ENCODE results near the gene DLX5. TPM values are rescaled to one million over a fixed set of nuclear protein-coding genes. Genes with fewer than 3 reads are reported as not detected.

DLX5 gene
- total and polyA plus RNA-seq, 2 of the 4 experiments (the other 2 are of a cell fraction): not detected

DNA sequence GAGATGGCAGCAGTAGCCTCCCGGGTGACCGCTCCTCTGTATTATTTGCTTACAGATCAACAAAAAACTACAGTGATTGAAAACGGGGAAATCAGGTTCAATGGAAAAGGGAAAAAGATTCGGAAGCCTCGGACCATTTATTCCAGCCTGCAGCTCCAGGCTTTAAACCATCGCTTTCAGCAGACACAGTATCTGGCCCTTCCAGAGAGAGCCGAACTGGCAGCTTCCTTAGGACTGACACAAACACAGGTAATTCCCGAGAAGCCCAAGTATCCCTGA lies 17.1 kb downstream of the DLX5 start:
- 21% methylated on average over 3 of the region's 8 CpGs; no CpG with 5 or more reads in 1 of the 2 experiments for WGBS, 2 experiments (ENCODE audit: extremely low coverage in 2 of 2, insufficient read length in 1 of 2)
- ATAC-seq (ENCODE audit: low read depth): no peak
- Histone ChIP-seq H4K91ac (ENCODE audit: insufficient read depth, low read depth, low read length) (no peak overlapping the region), H3K56ac (ENCODE audit: extremely low read depth, insufficient read depth, low read length) (no peak overlapping the region), H3K36me3 (ENCODE audit: control insufficient read depth, insufficient read depth, low read length) (no peaks in the 10 kb centered on the region), H4K20me1 (ENCODE audit: insufficient read depth, low read length) (no peaks in the 10 kb centered on the region), H3K79me1 (ENCODE audit: low read depth in 1 of 2, low read length in 2 of 2) (no peaks in the 10 kb centered on the region), H3K14ac (replicated peaks; ENCODE audit: low read depth, low read length) (no peak overlapping the region), H3K9me3 (ENCODE audit: control insufficient read depth, insufficient read depth, low read length) (peaks cover 3% of the 10 kb centered on the region; the same call in 1 of the 2 replicates), H3K27ac (ENCODE audit: insufficient read depth, low read length) (no peak overlapping the region), H2BK15ac (ENCODE audit: low read depth, low read length) (no peak overlapping the region), H3K27me3 (ENCODE audit: control insufficient read depth, insufficient read depth, low read length) (peaks cover 69% of the 10 kb centered on the region), H3K4me1 (ENCODE audit: control insufficient read depth, insufficient read depth, low read length) (no peaks in the 10 kb centered on the region), H2AK9ac (replicated peaks; ENCODE audit: low read depth, low read length, poor library complexity) (no peak overlapping the region), H3K18ac (ENCODE audit: low read depth, low read length) (no peak overlapping the region), H2AFZ (replicated peaks; ENCODE audit: low read length, poor library complexity) (no peak overlapping the region), H2BK5ac (ENCODE audit: low read depth, low read length, poor library complexity, severe bottlenecking) (no peak overlapping the region), H3K4me2 (ENCODE audit: low read depth, low read length) (no peak overlapping the region), H3K4ac (ENCODE audit: low read depth, low read length) (no peak overlapping the region), H4K8ac (ENCODE audit: low read depth in 2 of 2, low read length in 2 of 2) (no peak overlapping the region), H3K4me3 (ENCODE audit: insufficient read depth, low read depth, low read length) (no peak overlapping the region), H3K9ac (ENCODE audit: low read depth, low read length) (no peak overlapping the region), H3K23ac (ENCODE audit: low read depth, low read length) (no peak overlapping the region), H2BK20ac (ENCODE audit: low read depth, low read length) (no peak overlapping the region), H4K5ac (ENCODE audit: low read depth, low read length) (no peak overlapping the region), H2BK120ac (ENCODE audit: low read depth, low read length) (no peak overlapping the region), H3K9me1 (ENCODE audit: insufficient read depth, low read length) (no peaks in the 10 kb centered on the region), H2AK5ac (ENCODE audit: low read depth, low read length) (no peak overlapping the region)
- no TSS peak for BruUV-seq (replicated peaks)
- no peak for DNase-seq
- in situ Hi-C loops (cut with MboI; ENCODE audit: low sequenced_read_pairs): no loop called here
- dilution Hi-C loops (cut with HindIII; ENCODE audit: low sequenced_read_pairs, unreplicated experiment): no loop called here
- CTCF ChIA-PET: no interaction called here
- intact Hi-C loops (cut with micrococcal nuclease): no loop called here
- TF ChIP-seq POLR2A (IDR thresholded peaks at IDR 0.05; ENCODE audit: low read depth, low read length) (no peak), NFE2L2 (IDR thresholded peaks at IDR 0.05; ENCODE audit: low read depth, low read length) (no peak), BHLHE40 (IDR thresholded peaks at IDR 0.05; ENCODE audit: low read depth, low read length) (no peak), MAZ (IDR thresholded peaks at IDR 0.05; ENCODE audit: borderline replicate concordance, low read depth, low read length) (no peak), FOS (IDR thresholded peaks at IDR 0.05; ENCODE audit: low read depth, low read length) (no peak), RFX5 (IDR thresholded peaks at IDR 0.05; ENCODE audit: low read depth, low read length) (no peak), CHD1 (IDR thresholded peaks at IDR 0.05; ENCODE audit: low read depth, low read length) (no peak), RAD21 (IDR thresholded peaks at IDR 0.05; ENCODE audit: low read length) (no peak), CTCF (conservative IDR thresholded peaks at IDR 0.05; ENCODE audit: low read depth, low read length) (no peak), ELK1 (IDR thresholded peaks at IDR 0.05; ENCODE audit: borderline replicate concordance, low read depth, low read length) (no peak), MXI1 (IDR thresholded peaks at IDR 0.05; ENCODE audit: borderline replicate concordance, low read depth, low read length) (no peak), RCOR1 (IDR thresholded peaks at IDR 0.05; ENCODE audit: insufficient replicate concordance, low read length) (no peak), SMC3 (IDR thresholded peaks at IDR 0.05; ENCODE audit: low read depth, low read length) (no peak), CEBPB (IDR thresholded peaks at IDR 0.05; ENCODE audit: low read depth, low read length) (no peak), MAFK (IDR thresholded peaks at IDR 0.05; ENCODE audit: low read depth, low read length) (no peak)
- TF ChIP-seq, protein P1, sequence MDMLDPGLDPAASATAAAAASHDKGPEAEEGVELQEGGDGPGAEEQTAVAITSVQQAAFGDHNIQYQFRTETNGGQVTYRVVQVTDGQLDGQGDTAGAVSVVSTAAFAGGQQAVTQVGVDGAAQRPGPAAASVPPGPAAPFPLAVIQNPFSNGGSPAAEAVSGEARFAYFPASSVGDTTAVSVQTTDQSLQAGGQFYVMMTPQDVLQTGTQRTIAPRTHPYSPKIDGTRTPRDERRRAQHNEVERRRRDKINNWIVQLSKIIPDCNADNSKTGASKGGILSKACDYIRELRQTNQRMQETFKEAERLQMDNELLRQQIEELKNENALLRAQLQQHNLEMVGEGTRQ (IDR thresholded peaks at IDR 0.05; ENCODE audit: low read depth, low read length): no peak
- POLR2A ChIA-PET (ENCODE audit: unreplicated experiment): no interaction called here

All from IMR-90 (cell line).